HCT116 (cell line): ENCODE measurements around the gene SLC24A3. TPM values are rescaled to one million over a fixed set of nuclear protein-coding genes. Genes with fewer than 3 reads are reported as not detected.

Experiments used
- ATAC-seq: fragments of 200-7000 bp; cut with Tn5 transposase; 2 replicates; pipeline ENCODE4 v1.9.1; 2020; ENCODE audit warnings: mild to moderate bottlenecking, moderate library complexity
- BruUV-seq: library from RNA; stranded (reverse); fragments of 400-500 nt; replicated peaks from 2 replicates; lab custom pipeline; 2021; lab: Mats Ljungman, UMichigan
- CTCF ChIA-PET: fragments of 300-600 bp; sonication (Branson Sonifier 250); formaldehyde crosslinking; loops from one replicate; lab custom pipeline; 2021; ENCODE audit warnings: antibody characterized with exemption; lab: Charles Lee
- POLR2A ChIA-PET: fragments of 300-600, 350-600 bp; sonication (Branson Sonifier 250); formaldehyde crosslinking; loops from one replicate; lab custom pipeline; 2021; ENCODE audit warnings: antibody characterized with exemption; lab: Charles Lee
- RAD21 ChIA-PET, 2 experiments: fragments of 300-600 bp; sonication (Branson Sonifier 250); formaldehyde crosslinking; loops; one replicate each; lab custom pipeline; 2023; ENCODE audit warnings: low total read pairs in 2 of 2; ENCODE audit not compliant: uncharacterized antibody in 2 of 2, unreplicated experiment in 2 of 2, low non-redundant PET in 1 of 2; lab: Charles Lee
- DNase-seq: peaks from one replicate; pipeline ENCODE4 v3.0.0-alpha.2; 2010; ENCODE audit warnings: low read depth, low spot score
- H2AFZ ChIP-seq: fragments of 200-600 bp; shearing (Covaris generic), sonication (generic); 2 replicates; pipeline ENCODE4 v1.6.1; 2017; ENCODE audit warnings: low read depth, mixed run types, mixed read lengths, antibody characterized with exemption, low read length; ENCODE audit not compliant: poor library complexity, severe bottlenecking
- H3K27ac ChIP-seq: 2 replicates; pipeline ENCODE4 v1.5.1; 2012; ENCODE audit warnings: low read depth, low read length
- H3K27me3 ChIP-seq: fragments of 200-600 bp; sonication (generic); 2 replicates; pipeline ENCODE4 v1.6.1; 2016; ENCODE audit warnings: mixed run types, low read length, mixed read lengths; ENCODE audit not compliant: insufficient read depth
- H3K36me3 ChIP-seq, 2 experiments: fragments of 200-500 bp in 1 of 2; fragments of 200-600 bp in 1 of 2; sonication (Bioruptor generic) in 1 of 2; sonication (generic) in 1 of 2; 2 replicates each; pipeline versions ENCODE4 v1.5.1 to v1.6.1; 2014 to 2016; ENCODE audit warnings: low read length in 2 of 2, inconsistent platforms in 1 of 2, mixed read lengths in 1 of 2, mixed run types in 1 of 2; ENCODE audit not compliant: insufficient read depth in 2 of 2, control insufficient read depth in 1 of 2
- H3K4me1 ChIP-seq, 2 experiments: fragments of 200-600 bp in 1 of 2; sonication (generic) in 1 of 2; 2 replicates each; pipeline versions ENCODE4 v1.5.1 to v1.6.1; 2012 to 2017; ENCODE audit warnings: low read length in 2 of 2, inconsistent platforms in 1 of 2, mild to moderate bottlenecking in 1 of 2, mixed read lengths in 1 of 2, mixed run types in 1 of 2, moderate library complexity in 1 of 2; ENCODE audit not compliant: insufficient read depth in 2 of 2, control insufficient read depth in 1 of 2
- H3K4me2 ChIP-seq: fragments of 200-600 bp; sonication (generic); 2 replicates; pipeline ENCODE4 v1.6.1; 2017; ENCODE audit warnings: mixed run types, low read length, mixed read lengths
- H3K4me3 ChIP-seq, 2 experiments: fragments of 200-600 bp in 1 of 2; sonication (generic) in 1 of 2; replicated peaks in 1 of 2; 2 replicates each; pipeline ENCODE4 v1.5.1; 2011 to 2016; ENCODE audit warnings: low read length in 2 of 2, control low read depth in 1 of 2, low read depth in 1 of 2, mild to moderate bottlenecking in 1 of 2, mixed read lengths in 1 of 2, mixed run types in 1 of 2
- H3K79me2 ChIP-seq: fragments of 200-600 bp; sonication (generic); 2 replicates; pipeline ENCODE4 v1.6.1; 2017; ENCODE audit warnings: mild to moderate bottlenecking, mixed run types, low read length, moderate library complexity, mixed read lengths; ENCODE audit not compliant: insufficient read depth
- H3K9ac ChIP-seq: fragments of 200-600 bp; sonication (generic); 2 replicates; pipeline ENCODE4 v1.6.1; 2016; ENCODE audit warnings: low read length, mixed read lengths
- H3K9me2 ChIP-seq: fragments of 200-600 bp; sonication (generic), shearing (Covaris generic); 2 replicates; pipeline ENCODE4 v1.6.1; 2017; ENCODE audit warnings: mixed run types, mild to moderate bottlenecking, moderate library complexity; ENCODE audit not compliant: insufficient read depth
- H3K9me3 ChIP-seq, 2 experiments: fragments of 200-500 bp in 1 of 2; fragments of 200-600 bp in 1 of 2; sonication (Bioruptor generic) in 1 of 2; sonication (generic) in 1 of 2; 2 replicates each; pipeline ENCODE4 v1.6.1; 2014 to 2017; ENCODE audit warnings: low read length in 2 of 2, mixed read lengths in 2 of 2, inconsistent platforms in 1 of 2, low read depth in 1 of 2, mild to moderate bottlenecking in 1 of 2, mixed run types in 1 of 2, moderate library complexity in 1 of 2; ENCODE audit not compliant: control insufficient read depth in 1 of 2, insufficient read depth in 1 of 2
- H4K20me1 ChIP-seq: fragments of 200-600 bp; sonication (generic), shearing (Covaris generic); 2 replicates; pipeline ENCODE4 v1.6.1; 2017; ENCODE audit warnings: mixed run types, mild to moderate bottlenecking, moderate library complexity; ENCODE audit not compliant: insufficient read depth
- CBX3 ChIP-seq: IDR thresholded peaks from 2 replicates; pipeline ENCODE4 v1.6.1; 2012; ENCODE audit warnings: low read depth
- CTCF ChIP-seq, 3 experiments: fragments of 200-600 bp in 1 of 3; sonication (generic) in 1 of 3; IDR thresholded peaks in 2 of 3; conservative IDR thresholded peaks in 1 of 3; 2 replicates each; pipeline ENCODE4 v1.5.1; 2012 to 2017; ENCODE audit warnings: low read depth in 2 of 3, low read length in 2 of 3, antibody characterized with exemption in 1 of 3, borderline replicate concordance in 1 of 3, control low read depth in 1 of 3, mild to moderate bottlenecking in 1 of 3, mixed read lengths in 1 of 3, mixed run types in 1 of 3, moderate library complexity in 1 of 3; ENCODE audit not compliant: insufficient read depth in 1 of 3
- ELF1 ChIP-seq: IDR thresholded peaks from 2 replicates; pipeline ENCODE4 v1.6.1; 2012; ENCODE audit warnings: low read depth, borderline replicate concordance
- EZH2 ChIP-seq: fragments of 200-600 bp; sonication (generic); IDR thresholded peaks from 2 replicates; pipeline ENCODE4 v1.6.1; 2017; ENCODE audit warnings: antibody characterized with exemption, mixed run types
- EZH2phosphoT487 ChIP-seq: fragments of 200-600 bp; IDR thresholded peaks from 2 replicates; pipeline ENCODE4 v1.6.1; 2018; ENCODE audit warnings: antibody characterized with exemption, borderline replicate concordance
- JUND ChIP-seq: IDR thresholded peaks from 2 replicates; pipeline ENCODE4 v1.6.1; 2012
- MAX ChIP-seq: IDR thresholded peaks from 2 replicates; pipeline ENCODE4 v1.6.1; 2012
- POLR2A ChIP-seq: IDR thresholded peaks from 2 replicates; pipeline ENCODE4 v1.7.0; 2011; ENCODE audit warnings: borderline replicate concordance; ENCODE audit not compliant: insufficient read depth, insufficient read length; ENCODE audit errors: extremely low read depth
- POLR2AphosphoS5 ChIP-seq: IDR thresholded peaks from 2 replicates; pipeline ENCODE4 v1.6.1; 2011; ENCODE audit warnings: mild to moderate bottlenecking, low read depth, low read length, moderate library complexity
- REST ChIP-seq: IDR thresholded peaks from 2 replicates; pipeline ENCODE4 v1.6.1; 2012; ENCODE audit warnings: low read depth
- intact Hi-C: fragments of 100-400 bp; cut with micrococcal nuclease; formaldehyde crosslinking; loops from 2 replicates; pipeline ENCODE4 v1.10.0; 2022
- total RNA-seq: library from RNA; stranded (reverse); gene quantifications from one replicate; pipeline ENCODE4 v1.2.1, GENCODE V29; 2021; ENCODE audit not compliant: unreplicated experiment

Gene SLC24A3
- total RNA-seq, 1 experiment from 2014 or later: not detected

DNA sequence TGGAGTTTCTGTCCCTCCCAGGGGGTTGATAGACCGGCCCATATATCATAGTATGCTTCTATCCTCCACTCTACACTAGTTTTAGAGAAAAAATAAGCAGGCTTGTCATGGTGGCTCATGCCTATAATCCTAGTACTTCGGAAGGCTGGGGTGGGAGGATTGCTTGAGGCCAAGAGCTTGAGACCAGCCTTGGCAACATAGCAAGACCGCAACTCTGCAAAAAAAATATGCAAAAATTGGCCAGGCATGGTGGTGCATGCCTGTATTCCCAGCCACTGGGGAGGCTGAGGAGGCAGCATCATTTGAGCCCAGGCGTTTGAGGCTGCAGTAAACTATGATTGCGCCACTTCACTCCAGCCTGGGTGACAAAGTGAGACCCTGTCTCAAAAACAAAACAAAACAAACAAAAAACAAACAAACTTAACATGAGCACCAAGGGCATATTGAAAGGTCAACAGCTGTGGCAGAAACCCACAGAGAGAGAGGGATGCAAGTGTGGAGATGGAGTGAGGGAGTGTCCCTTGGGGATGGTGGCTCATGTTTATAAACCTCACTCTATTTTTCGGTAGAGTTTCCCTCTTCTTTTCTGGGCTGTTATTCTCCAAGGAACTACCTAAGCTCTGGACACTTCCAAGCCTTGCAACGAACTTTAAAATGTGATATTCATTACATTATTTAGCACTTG lies 24.1 kb downstream of the SLC24A3 start:
- no peaks in the 10 kb centered on the region for H3K9me2 ChIP-seq
- H2AFZ ChIP-seq: no peak overlapping the region
- CTCF ChIA-PET: no interaction called here
- no peaks in the 10 kb centered on the region for H3K9me3 ChIP-seq
- H3K27ac ChIP-seq: no peak overlapping the region
- DNase-seq: no peak
- no peaks in the 10 kb centered on the region for H3K4me1 ChIP-seq
- no peaks in the 10 kb centered on the region for H3K27me3 ChIP-seq
- no peaks in the 10 kb centered on the region for H3K79me2 ChIP-seq
- no peak overlapping the region for H3K9ac ChIP-seq
- H3K4me3 ChIP-seq: no peak overlapping the region
- RAD21 ChIA-PET: no interaction called here
- POLR2A ChIA-PET: no interaction called here
- no peak for ATAC-seq
- no peak overlapping the region for H3K4me2 ChIP-seq
- intact Hi-C loops: no loop called here
- TF ChIP-seq ELF1 (no peak), EZH2 (no peak), CBX3 (no peak), EZH2phosphoT487 (no peak), CTCF (IDR thresholded peaks at IDR 0.05 in 2 of 3, conservative IDR thresholded peaks at IDR 0.05 in 1 of 3; ENCODE audit: borderline replicate concordance in 1 of 3, insufficient read depth in 1 of 3, low read depth in 2 of 3, low read length in 2 of 3) (no peak), MAX (no peak), POLR2AphosphoS5 (no peak), POLR2A (no peak), JUND (no peak), REST (no peak)
- TF ChIP-seq, all 23 proteins: peak for 0
- no TSS peak for BruUV-seq
- H3K36me3 ChIP-seq: no peaks in the 10 kb centered on the region
- no peaks in the 10 kb centered on the region for H4K20me1 ChIP-seq
